K562 (cell line): ENCODE data around the gene EDDM13. TPM values are rescaled to one million over a fixed set of nuclear protein-coding genes. Genes with fewer than 3 reads are reported as not detected.

ENCODE experiments used
- AFF1 ChIP-seq, 2 experiments: fragments of 450-650 bp; IDR thresholded peaks; 2 replicates each; pipeline ENCODE4 v1.6.1; 2018; ENCODE audit warnings: mild to moderate bottlenecking in 2 of 2, low read depth in 1 of 2; ENCODE audit not compliant: partially characterized antibody in 2 of 2
- ESRRA ChIP-seq: fragments of 450-650 bp; IDR thresholded peaks from 2 replicates; pipeline ENCODE4 v1.6.1; 2014; ENCODE audit warnings: low read depth, mild to moderate bottlenecking, moderate library complexity, borderline replicate concordance
- GABPA ChIP-seq: fragments of 200-800 bp; sonication (Bioruptor generic); conservative IDR thresholded peaks from 2 replicates; pipeline ENCODE4 v1.6.1; 2016; ENCODE audit warnings: low read depth, missing genetic modification characterization, missing compliant biosample characterization
- HIVEP1 ChIP-seq: fragments of 250-450 bp; sonication (Bioruptor Pico); IDR thresholded peaks from 2 replicates; pipeline ENCODE4 v1.4.0; 2020; ENCODE audit warnings: mild to moderate bottlenecking
- MTA2 ChIP-seq: fragments of 450-650 bp; IDR thresholded peaks from 2 replicates; pipeline ENCODE4 v1.6.1; 2016; ENCODE audit warnings: low read depth
- MYC ChIP-seq, 2 experiments: fragments of 250-450 bp in 1 of 2; sonication (Bioruptor Pico) in 1 of 2; IDR thresholded peaks; 2 replicates each; pipeline versions ENCODE4 v1.5.1 to v1.6.1; 2012 to 2021; ENCODE audit warnings: low read depth in 2 of 2, borderline replicate concordance in 1 of 2, improper control_type of control experiment in 1 of 2, low read length in 1 of 2, mild to moderate bottlenecking in 1 of 2, moderate library complexity in 1 of 2
- PHF8 ChIP-seq: fragments of 200-600 bp; sonication (generic); IDR thresholded peaks from 2 replicates; pipeline ENCODE4 v1.6.1; 2012; ENCODE audit warnings: mixed run types, mild to moderate bottlenecking, inconsistent platforms, low read length, moderate library complexity, borderline replicate concordance
- POLR2A ChIP-seq: fragments of 450-650 bp; conservative IDR thresholded peaks from 2 replicates; pipeline ENCODE4 v1.6.1; 2016
- POLR2AphosphoS5 ChIP-seq: IDR thresholded peaks from 2 replicates; pipeline ENCODE4 v1.6.1; 2011; ENCODE audit warnings: mild to moderate bottlenecking, low read depth, low read length, moderate library complexity; ENCODE audit not compliant: control insufficient read depth, insufficient read depth
- POLR2H ChIP-seq: IDR thresholded peaks from 2 replicates; pipeline ENCODE4 v1.6.1; 2016; ENCODE audit warnings: missing genetic modification characterization, low read depth, mild to moderate bottlenecking, control low read depth, missing compliant biosample characterization, moderate library complexity
- SMARCC2 ChIP-seq: fragments of 450-650 bp; IDR thresholded peaks from 2 replicates; pipeline ENCODE4 v1.6.1; 2017; ENCODE audit warnings: antibody characterized with exemption, moderate library complexity, mild to moderate bottlenecking, low read depth
- SP1 ChIP-seq: sonication (generic); formaldehyde crosslinking; IDR thresholded peaks from 2 replicates; pipeline ENCODE4 v1.8.1; 2022; ENCODE audit warnings: mild to moderate bottlenecking, missing genetic modification reagents
- TAF9B ChIP-seq: fragments of 450-650 bp; IDR thresholded peaks from 2 replicates; pipeline ENCODE4 v1.6.1; 2018; ENCODE audit warnings: mild to moderate bottlenecking; ENCODE audit not compliant: partially characterized antibody
- TEAD1 ChIP-seq, 2 experiments: fragments of 450-650 bp in 1 of 2; sonication (generic) in 1 of 2; formaldehyde crosslinking; IDR thresholded peaks; 2 replicates each; pipeline versions ENCODE4 v1.4.0 to v1.8.0; 2020 to 2022; ENCODE audit warnings: mild to moderate bottlenecking in 2 of 2, missing genetic modification reagents in 1 of 2
- ZNF589 ChIP-seq: fragments of 200-800 bp; sonication (Bioruptor generic); IDR thresholded peaks from 2 replicates; pipeline ENCODE4 v1.6.1; 2016; ENCODE audit warnings: low read depth, missing genetic modification characterization, missing compliant biosample characterization
- ZNF766 ChIP-seq: fragments of 200-800 bp; sonication (Bioruptor generic); conservative IDR thresholded peaks from 2 replicates; pipeline ENCODE4 v1.6.1; 2016; ENCODE audit warnings: missing genetic modification characterization, missing compliant biosample characterization
- polyA plus RNA-seq, 8 experiments: library from polyadenylated mRNA; depleted of rRNA in 4 of 8; stranded (reverse) in 5 of 8; unstranded in 3 of 8; fragments of >200 nt; fragmentation: Nextera tagmentation in 2 of 8; fragmentation: Illumina TruSeq in 1 of 8; extraction: Ambion mirVana in 2 of 8; extraction: Trizol in 1 of 8; gene quantifications; 2 replicates each; pipeline versions ENCODE4 v1.2.1 to v1.2.3, GENCODE V29; 2011 to 2014; ENCODE audit warnings: inconsistent platforms in 1 of 8, missing spikeins in 1 of 8
- total RNA-seq, 7 experiments: library from RNA; depleted of rRNA in 6 of 7; stranded (reverse); fragments of >200 nt in 6 of 7; fragmentation: Illumina TruSeq in 2 of 7; extraction: Trizol in 2 of 7; gene quantifications; 2 replicates each; pipeline versions ENCODE4 v1.2.1 to v1.2.3, GENCODE V29; 2011 to 2021; ENCODE audit warnings: low replicate concordance in 1 of 7
- TF ChIP-seq, protein P1 (sequence below), 2 experiments: fragments of 450-650 bp in 1 of 2; sonication (generic) in 1 of 2; formaldehyde crosslinking in 1 of 2; IDR thresholded peaks in 1 of 2; conservative IDR thresholded peaks in 1 of 2; 2 replicates each; pipeline versions ENCODE4 v1.6.1 to v1.8.1; 2016 to 2023; ENCODE audit warnings: mild to moderate bottlenecking in 2 of 2, moderate library complexity in 2 of 2, inconsistent platforms in 1 of 2, missing genetic modification reagents in 1 of 2
- TF ChIP-seq, protein P2 (sequence below), 2 experiments: fragments of 250-450 bp in 1 of 2; fragments of 450-650 bp in 1 of 2; sonication (Bioruptor Pico) in 1 of 2; IDR thresholded peaks; 2 replicates each; pipeline versions ENCODE4 v1.6.1 to v1.8.0; 2016 to 2021; ENCODE audit warnings: mild to moderate bottlenecking in 2 of 2, moderate library complexity in 2 of 2, missing compliant biosample characterization in 1 of 2, missing genetic modification characterization in 1 of 2

Gene EDDM13
- total and polyA plus RNA-seq, 9 of the 15 experiments (the other 6 are each of a cell fraction or from before 2014, with no cell fraction given), result 2.0 to 7.7 (median 4.1) TPM

GRCh38 chr19:56314381-56315076 is 42.0 kb downstream of the EDDM13 start, which contains the start of gene ZSCAN5A (continued):
- TF ChIP-seq AFF1 (IDR thresholded peaks at IDR 0.05; ENCODE audit: low read depth in 1 of 2, partially characterized antibody in 2 of 2), result peak; percentile 24 to 99
- peak; percentile 87 for TF ChIP-seq PHF8
- TF ChIP-seq ZNF766, result peak; percentile 94
- TF ChIP-seq HIVEP1 (CRISPR knock-in tag), result no peak
- TF ChIP-seq, protein P1, sequence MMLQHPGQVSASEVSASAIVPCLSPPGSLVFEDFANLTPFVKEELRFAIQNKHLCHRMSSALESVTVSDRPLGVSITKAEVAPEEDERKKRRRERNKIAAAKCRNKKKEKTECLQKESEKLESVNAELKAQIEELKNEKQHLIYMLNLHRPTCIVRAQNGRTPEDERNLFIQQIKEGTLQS (IDR thresholded peaks at IDR 0.05), result peak; percentile 99
- TF ChIP-seq, protein P1 (CRISPR knock-in tag; conservative IDR thresholded peaks at IDR 0.05), result peak; percentile 67; the same call in 1 of the 2 replicates
- TF ChIP-seq MYC (IDR thresholded peaks at IDR 0.05; ENCODE audit: low read depth, low read length), result peak; percentile 11
- no peak for TF ChIP-seq MYC (CRISPR knock-in tag; IDR thresholded peaks at IDR 0.05; ENCODE audit: borderline replicate concordance, low read depth)
- TF ChIP-seq TAF9B, result peak; percentile 25
- no peak for TF ChIP-seq TEAD1 (CRISPR knock-in tag; IDR thresholded peaks at IDR 0.05)
- peak; percentile 75; the same call in 1 of the 2 replicates for TF ChIP-seq ZNF589 (CRISPR knock-in tag)
- peak; percentile 99 for TF ChIP-seq GABPA
- TF ChIP-seq MTA2, result peak; percentile 64
- TF ChIP-seq POLR2AphosphoS5, result peak; percentile 58; the same call in 1 of the 2 replicates
- peak; percentile 48 for TF ChIP-seq POLR2H (tag)
- TF ChIP-seq POLR2A, result peak; percentile 75
- peak; percentile 92 for TF ChIP-seq ESRRA
- TF ChIP-seq SMARCC2, result no peak
- TF ChIP-seq SP1 (CRISPR knock-in tag), result peak; percentile 33; the same call in 1 of the 2 replicates
- TF ChIP-seq, protein P2, sequence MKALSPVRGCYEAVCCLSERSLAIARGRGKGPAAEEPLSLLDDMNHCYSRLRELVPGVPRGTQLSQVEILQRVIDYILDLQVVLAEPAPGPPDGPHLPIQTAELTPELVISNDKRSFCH (CRISPR knock-in tag; IDR thresholded peaks at IDR 0.05), result no peak
- TF ChIP-seq, protein P2 (tag; IDR thresholded peaks at IDR 0.05), result peak; percentile 47
